ENCODE measurements around the gene ARSK.

Gene ARSK

GRCh38 chr5:95554647-95555548 is at the start of gene ARSK, which contains the start of gene SKIC3:
Gene ARSK, plus strand, starts transcription at chr5:95555101. Its CDS starts 178 bp downstream, at chr5:95555279.
Gene SKIC3, minus strand, starts transcription at chr5:95554977. Its CDS starts 7,827 bp downstream, at chr5:95547150.
- DNase-seq (ENCODE audit: low spot score): peak; percentile 99

- DNase-seq (ENCODE audit: low spot score): no peak
Measured at GRCh38 chr5:95508550-95508949, 46.4 kb upstream of the ARSK start.

- no peak for DNase-seq (ENCODE audit: low spot score)
Measured at GRCh38 chr5:95511606-95512005, 43.3 kb upstream of the ARSK start.

GRCh38 chr5:95518417-95518816 is 36.5 kb upstream of the ARSK start:
- no peak for DNase-seq (ENCODE audit: low spot score)

GRCh38 chr5:95519151-95519550 is 35.8 kb upstream of the ARSK start:
- no peak for DNase-seq (ENCODE audit: low spot score)

GRCh38 chr5:95519681-95520080 is 35.2 kb upstream of the ARSK start:
- DNase-seq (ENCODE audit: low spot score): no peak

GRCh38 chr5:95520206-95520605 is 34.7 kb upstream of the ARSK start:
- no peak for DNase-seq (ENCODE audit: low spot score)

GRCh38 chr5:95524423-95524822 is 30.5 kb upstream of the ARSK start:
- no peak for DNase-seq (ENCODE audit: low spot score)

GRCh38 chr5:95526871-95527270 is 28.0 kb upstream of the ARSK start:
- no peak for DNase-seq (ENCODE audit: low spot score)

GRCh38 chr5:95528565-95528964 is 26.3 kb upstream of the ARSK start:
- no peak for DNase-seq (ENCODE audit: low spot score)

GRCh38 chr5:95530416-95530815 is 24.5 kb upstream of the ARSK start:
- DNase-seq (ENCODE audit: low spot score): peak; percentile 86

GRCh38 chr5:95531491-95531890 is 23.4 kb upstream of the ARSK start:
- DNase-seq (ENCODE audit: low spot score): no peak

GRCh38 chr5:95532415-95532814 is 22.5 kb upstream of the ARSK start:
- no peak for DNase-seq (ENCODE audit: low spot score)

- no peak for DNase-seq (ENCODE audit: low spot score)
Measured at GRCh38 chr5:95533106-95533505, 21.8 kb upstream of the ARSK start.

- no peak for DNase-seq (ENCODE audit: low spot score)
Measured at GRCh38 chr5:95533761-95534160, 21.1 kb upstream of the ARSK start.

GRCh38 chr5:95537501-95537900 is 17.4 kb upstream of the ARSK start:
- no peak for DNase-seq (ENCODE audit: low spot score)

- no peak for DNase-seq (ENCODE audit: low spot score)
Measured at GRCh38 chr5:95543017-95543705, 11.7 kb upstream of the ARSK start.

- no peak for DNase-seq (ENCODE audit: low spot score)
Measured at GRCh38 chr5:95549030-95549429, 5.9 kb upstream of the ARSK start.

- DNase-seq (ENCODE audit: low spot score): no peak
Measured at GRCh38 chr5:95554331-95554646, 612 bp upstream of the ARSK start.

GRCh38 chr5:95555553-95555952 is 652 bp downstream of the ARSK start:
- peak; percentile 3 for DNase-seq (ENCODE audit: low spot score)

GRCh38 chr5:95557841-95558240 is 2.9 kb downstream of the ARSK start:
- DNase-seq (ENCODE audit: low spot score): no peak

GRCh38 chr5:95562282-95562681 is 7.4 kb downstream of the ARSK start:
- DNase-seq (ENCODE audit: low spot score): no peak

- DNase-seq (ENCODE audit: low spot score): no peak
Measured at GRCh38 chr5:95563367-95563766, 8.5 kb downstream of the ARSK start.

Measured in kidney tubule cell (primary cell).